Heart right ventricle (tissue), 16 donors: ENCODE data around the gene SF1. TPM values are rescaled to one million over a fixed set of nuclear protein-coding genes. Genes with fewer than 3 reads are reported as not detected.

Experiments used
- ATAC-seq, 8 donors: fragments of 200-7000 bp; cut with Tn5 transposase; one replicate each; pipeline ENCODE4 v1.9.1; 2020; ENCODE audit warnings: mild to moderate bottlenecking in 8 of 8, moderate library complexity in 8 of 8, moderate number of reproducible peaks in 1 of 8
- DNase-seq, 2 donors: peaks; one replicate each; pipeline ENCODE4 v3.0.0-alpha.2; 2020
- H3K27ac ChIP-seq, 10 donors: fragments of 200-600 bp; sonication (generic) in 2 of 10; one replicate each; pipeline versions ENCODE4 v1.5.0 to v1.8.0; 2020 to 2022; ENCODE audit warnings: mild to moderate bottlenecking in 3 of 10
- H3K27me3 ChIP-seq, 7 donors: fragments of 200-600 bp; one replicate each; pipeline ENCODE4 v1.8.0; 2021 to 2022; ENCODE audit warnings: mild to moderate bottlenecking in 2 of 7
- H3K36me3 ChIP-seq, 9 donors: fragments of 200-600 bp; sonication (generic) in 1 of 9; one replicate each; pipeline versions ENCODE4 v1.5.0 to v1.8.0; 2020 to 2022; ENCODE audit warnings: mild to moderate bottlenecking in 2 of 9
- H3K4me1 ChIP-seq, 9 donors: fragments of 200-600 bp; sonication (generic) in 1 of 9; one replicate each; pipeline versions ENCODE4 v1.5.0 to v1.8.0; 2020 to 2022; ENCODE audit warnings: mild to moderate bottlenecking in 4 of 9
- H3K4me3 ChIP-seq, 10 donors: fragments of 200-600 bp; sonication (generic) in 2 of 10; one replicate each; pipeline versions ENCODE4 v1.5.0 to v1.8.0; 2020 to 2022; ENCODE audit warnings: mild to moderate bottlenecking in 7 of 10, moderate library complexity in 2 of 10
- H3K9me3 ChIP-seq, 11 donors: fragments of 200-600 bp in 10 of 11; sonication (generic) in 2 of 11; one replicate each; pipeline versions ENCODE4 v1.5.0 to v1.8.0; 2013 to 2022; ENCODE audit warnings: mild to moderate bottlenecking in 2 of 11, control low read depth in 1 of 11, moderate library complexity in 1 of 11
- WGBS, 2 donors: extraction: QIAGEN DNeasy Blood & Tissue Kit; methylation state at CpG; one replicate each; pipeline ENCODE4 v1.1.7; 2013; ENCODE audit warnings: inconsistent platforms in 1 of 2; 5-methylcytosine and 5-hydroxymethylcytosine counted together
- intact Hi-C, 10 donors: fragments of 100-400 bp; cut with DNase I; formaldehyde crosslinking; loops; one replicate each; pipeline versions ENCODE4 v1.11.1 to v1.14.2; 2022
- polyA plus RNA-seq, 2 donors: library from polyadenylated mRNA; stranded (reverse); fragments of 200-250 nt; gene quantifications; one replicate each; pipeline ENCODE4 v1.2.3, GENCODE V29; 2013
- total RNA-seq, 10 donors: library from RNA; stranded (reverse); fragmentation: NEBNext Ultra II Directional in 3 of 10; extraction: Animal tissue kit (Norgen Biotek cat#: 25700) in 3 of 10; gene quantifications; one replicate each; pipeline versions ENCODE4 v1.2.1 to v1.2.4, GENCODE V29; 2021 to 2023
- TF ChIP-seq, protein P1 (sequence below), 9 donors: fragments of 200-600 bp; sonication (generic) in 2 of 9; IDR thresholded peaks; one replicate each; pipeline versions ENCODE4 v1.5.0 to v1.8.0; 2021 to 2022; ENCODE audit warnings: antibody characterized with exemption in 9 of 9, mild to moderate bottlenecking in 5 of 9, moderate library complexity in 1 of 9
- donor health status: Arrhythmogenic right ventricular cardiomyopathy.
- donor health status: ischemic (EF 13 %, LVEDD 7.1; RV severe dilation, severe dysfunction).
- donor health status: healthy with polysubstance abuse.
- donor health status: DM: no; HTN: yes; CAD: no.
- donor health status: DM: no; HTN: no; CAD: no.
- donor health status: ischemic (EF 25% LVEDD 6.9; RV normal size, moderate dysfunction).
- donor health status: ischemic (EF 25% LVEDD 5.7; RV mildly dilated, moderate dysfunction).
- donor health status: healthy.
- donor health status: DM: yes; HTN: yes; CAD: no.
- donor health status: Ischemic cardiomyopathy.
- donor health status: ischemic (EF 35%, LVEDD 5.7; RV mildly dilated, moderate dysfunction).
- donor health status: nonischemic (EF 11% LVEDD 7.7; RV severe dilation, severe dysfunction).
- donor health status: DM: yes; HTN: yes; CAD: no.
- donor health status: PGD.
- donor health status: ischemic (EF 29% LVEDD 5.4; RV normal size, mild dysfunction).
- donor health status: nonischemic (EF 23%, LVEDD 6.1; RV moderate dilation, normal function).

SF1 gene
- total and polyA plus RNA-seq, 12 donors: 45.6 to 201 (median 160) TPM

DNA sequence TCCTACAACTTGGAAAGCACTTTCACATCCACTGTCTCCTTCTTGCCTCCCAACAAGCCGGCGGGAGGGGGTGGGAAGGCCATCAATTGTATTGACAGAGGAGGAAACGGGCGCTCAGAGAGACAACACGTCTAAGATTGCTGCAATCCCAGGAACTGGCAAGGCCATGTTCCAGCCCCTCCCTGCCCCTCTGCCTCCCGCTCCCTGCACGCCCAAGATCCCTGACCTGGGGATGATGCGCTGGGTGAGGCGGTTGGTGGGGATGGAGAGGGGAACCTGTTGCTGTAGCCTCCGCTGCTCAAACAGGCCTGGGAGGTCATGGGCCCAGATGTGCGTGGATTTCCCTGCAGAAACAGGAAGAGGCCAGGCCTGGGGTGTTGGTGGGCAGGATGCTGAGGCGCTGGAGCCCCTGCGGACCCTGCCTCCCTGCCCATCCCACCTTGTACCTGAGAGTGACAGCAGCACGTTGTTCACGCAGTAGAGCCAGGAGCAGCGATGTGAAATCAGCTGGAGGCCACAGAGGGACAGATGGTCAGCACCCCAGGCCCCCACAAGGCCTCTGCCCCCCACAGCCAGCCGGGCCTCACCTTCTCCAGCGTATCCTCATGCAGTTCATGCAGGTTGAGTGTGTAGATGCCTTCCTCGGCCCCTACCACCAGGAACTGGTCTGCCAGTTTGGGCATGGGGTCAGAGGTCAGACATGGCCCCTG is 17.9 kb upstream of the SF1 start:
- H3K9me3 ChIP-seq: no peaks in the 10 kb centered on the region
- no peak for ATAC-seq
- H3K4me1 ChIP-seq: peaks cover 0 to 35% (median 8%) of the 10 kb centered on the region in 9 donors
- no peak overlapping the region for H3K27ac ChIP-seq
- H3K36me3 ChIP-seq: peaks cover 0 to 57% (median 1%) of the 10 kb centered on the region in 9 donors
- DNase-seq: no peak
- no peaks in the 10 kb centered on the region for H3K27me3 ChIP-seq
- TF ChIP-seq, protein P1, sequence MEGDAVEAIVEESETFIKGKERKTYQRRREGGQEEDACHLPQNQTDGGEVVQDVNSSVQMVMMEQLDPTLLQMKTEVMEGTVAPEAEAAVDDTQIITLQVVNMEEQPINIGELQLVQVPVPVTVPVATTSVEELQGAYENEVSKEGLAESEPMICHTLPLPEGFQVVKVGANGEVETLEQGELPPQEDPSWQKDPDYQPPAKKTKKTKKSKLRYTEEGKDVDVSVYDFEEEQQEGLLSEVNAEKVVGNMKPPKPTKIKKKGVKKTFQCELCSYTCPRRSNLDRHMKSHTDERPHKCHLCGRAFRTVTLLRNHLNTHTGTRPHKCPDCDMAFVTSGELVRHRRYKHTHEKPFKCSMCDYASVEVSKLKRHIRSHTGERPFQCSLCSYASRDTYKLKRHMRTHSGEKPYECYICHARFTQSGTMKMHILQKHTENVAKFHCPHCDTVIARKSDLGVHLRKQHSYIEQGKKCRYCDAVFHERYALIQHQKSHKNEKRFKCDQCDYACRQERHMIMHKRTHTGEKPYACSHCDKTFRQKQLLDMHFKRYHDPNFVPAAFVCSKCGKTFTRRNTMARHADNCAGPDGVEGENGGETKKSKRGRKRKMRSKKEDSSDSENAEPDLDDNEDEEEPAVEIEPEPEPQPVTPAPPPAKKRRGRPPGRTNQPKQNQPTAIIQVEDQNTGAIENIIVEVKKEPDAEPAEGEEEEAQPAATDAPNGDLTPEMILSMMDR (IDR thresholded peaks at IDR 0.05): no peak
- no peak overlapping the region for H3K4me3 ChIP-seq
- 81 to 84% methylated on average over 19 of the region's 19 CpGs for WGBS, 2 donors
- intact Hi-C loops: no loop called here

DNA sequence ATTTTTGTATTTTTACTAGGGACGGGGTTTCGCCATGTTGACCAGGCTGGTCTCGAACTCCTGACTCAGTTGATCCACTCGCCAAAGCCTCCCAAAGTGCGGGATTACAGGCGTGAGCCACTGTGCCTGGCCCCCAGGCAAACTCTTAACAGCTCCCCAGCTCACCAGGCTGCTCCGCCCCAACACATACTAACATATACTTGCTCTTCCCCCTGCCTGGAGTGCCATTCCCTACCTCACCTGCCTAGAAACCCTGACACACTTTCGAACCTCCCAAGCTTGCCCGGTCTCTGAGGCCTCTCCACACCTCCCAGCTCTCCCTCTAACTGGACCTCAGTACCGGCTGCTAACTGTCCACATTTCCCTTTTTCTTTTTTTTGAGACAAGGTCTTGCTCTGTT is 16.2 kb upstream of the SF1 start:
- H3K4me1 ChIP-seq: peaks cover 0 to 21% (median 4%) of the 10 kb centered on the region in 9 donors
- no peaks in the 10 kb centered on the region for H3K27me3 ChIP-seq
- H3K4me3 ChIP-seq: no peak overlapping the region
- H3K27ac ChIP-seq: peak overlapping the region in 2 of 10 donors; percentile 68 to 80
- H3K9me3 ChIP-seq: no peaks in the 10 kb centered on the region
- TF ChIP-seq, protein P1 (IDR thresholded peaks at IDR 0.05): no peak
- peaks cover 0 to 67% (median 7%) of the 10 kb centered on the region in 9 donors for H3K36me3 ChIP-seq
- intact Hi-C loops: no loop called here
- no peak for DNase-seq
- no peak for ATAC-seq
- WGBS, 2 donors: 91 to 96% methylated on average over 10 of the region's 10 CpGs

DNA sequence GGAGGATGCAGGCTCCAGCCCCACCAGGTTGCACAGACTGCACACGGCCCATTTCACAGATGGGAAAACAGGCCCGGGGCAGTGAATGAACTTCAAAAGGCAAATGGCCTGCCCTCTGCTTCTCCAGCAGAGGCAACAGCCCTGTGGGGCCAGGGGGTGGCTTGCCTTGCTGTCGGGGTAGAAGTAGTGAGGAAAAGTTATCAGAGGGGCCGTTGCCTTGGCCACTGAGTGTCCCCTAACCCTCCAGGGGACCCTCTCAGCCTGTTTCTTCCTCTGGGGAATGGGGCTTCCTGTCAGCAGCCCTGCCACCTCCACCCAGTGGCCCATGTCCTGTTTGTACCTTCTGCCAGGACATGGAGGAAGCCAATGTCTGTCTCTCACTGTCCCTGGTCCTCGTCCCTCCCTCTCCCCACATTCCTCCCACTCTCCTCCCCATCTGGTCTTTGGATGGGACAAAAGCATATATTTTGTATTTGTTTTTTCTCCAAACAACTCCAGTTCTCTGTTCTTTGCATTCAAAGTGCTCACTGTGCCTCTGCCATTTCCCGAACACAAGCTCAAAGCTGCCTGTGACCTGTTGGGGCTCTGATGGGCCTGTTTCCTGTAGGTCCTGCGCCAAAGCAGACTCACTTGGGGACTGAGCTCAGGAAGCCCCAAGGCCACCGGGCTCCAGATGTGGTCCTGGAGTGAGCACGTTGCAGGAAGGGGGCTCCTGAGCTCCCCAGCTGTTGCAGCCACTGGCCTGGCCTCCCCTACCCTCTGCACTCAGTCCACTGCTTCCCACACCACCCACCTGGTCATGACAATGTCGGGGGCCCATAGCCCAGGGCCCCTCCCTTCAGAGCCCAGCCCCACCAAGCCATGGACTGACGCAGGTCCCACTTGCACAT is 15.2 kb upstream of the SF1 start:
- Histone ChIP-seq H3K9me3 (no peaks in the 10 kb centered on the region), H3K27me3 (no peaks in the 10 kb centered on the region), H3K36me3 (peaks cover 0 to 67% (median 7%) of the 10 kb centered on the region in 9 donors), H3K4me1 (peaks cover 0 to 21% (median 4%) of the 10 kb centered on the region in 9 donors), H3K27ac (peak overlapping the region in 9 of 10 donors; percentile 23 to 80 (median 58)), H3K4me3 (no peak overlapping the region)
- ATAC-seq (peak in 7 of 8 donors; percentile 8 to 45 (median 34)), DNase-seq (no peak)
- intact Hi-C loops: no loop called here
- TF ChIP-seq, protein P1 (IDR thresholded peaks at IDR 0.05): no peak
- WGBS, 2 donors: 48 to 61% methylated on average over 11 of the region's 11 CpGs

DNA sequence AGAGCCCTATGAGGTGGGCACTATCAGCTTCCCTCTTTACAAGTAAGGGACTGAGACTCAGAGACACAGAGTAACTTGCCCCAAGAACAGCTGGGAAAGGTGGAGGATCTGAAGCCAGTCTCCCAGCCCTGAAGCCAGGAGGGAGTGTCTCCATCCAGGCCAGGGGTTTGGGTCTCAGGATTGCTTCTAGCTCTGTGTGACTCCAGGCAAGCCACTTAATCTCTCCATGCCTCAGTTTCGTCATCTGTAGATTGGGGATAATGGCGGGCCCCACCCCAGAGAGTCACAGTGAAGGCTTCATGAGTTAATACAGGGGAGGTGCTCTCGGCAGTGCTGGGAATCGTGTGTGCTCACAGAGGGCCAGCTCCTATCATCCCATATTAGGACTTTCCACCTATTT is 14.1 kb upstream of the SF1 start:
- Histone ChIP-seq H3K4me1 (peaks cover 0 to 26% (median 4%) of the 10 kb centered on the region in 9 donors), H3K4me3 (no peak overlapping the region), H3K36me3 (peaks cover 0 to 66% (median 7%) of the 10 kb centered on the region in 9 donors), H3K9me3 (no peaks in the 10 kb centered on the region), H3K27me3 (no peaks in the 10 kb centered on the region), H3K27ac (peak overlapping the region in 1 of 10 donors; percentile 80)
- ATAC-seq: no peak
- TF ChIP-seq, protein P1 (IDR thresholded peaks at IDR 0.05): no peak
- WGBS, 2 donors: 96 to 100% methylated on average over 4 of the region's 4 CpGs
- intact Hi-C loops: no loop called here
- DNase-seq: no peak
